HL-60 (cell line): Measurements from ENCODE around the gene RAI1.

Experiments
- DNase-seq, 2 experiments: peaks; one replicate each; pipeline ENCODE4 v3.0.0-alpha.2; 2010 to 2020; ENCODE audit warnings: low read depth in 1 of 2, low spot score in 1 of 2
- H3K27ac ChIP-seq: fragments of 250-450 bp; sonication (Bioruptor Pico); replicated peaks from 2 replicates; pipeline ENCODE4 v1.5.1; 2020; ENCODE audit warnings: mild to moderate bottlenecking, moderate library complexity
- H3K27me3 ChIP-seq: fragments of 250-450 bp; sonication (Bioruptor Pico); 2 replicates; pipeline ENCODE4 v1.5.1; 2021; ENCODE audit warnings: mild to moderate bottlenecking, moderate library complexity; ENCODE audit not compliant: insufficient read depth, poor library complexity, severe bottlenecking
- H3K4me3 ChIP-seq: replicated peaks from 2 replicates; pipeline ENCODE4 v1.5.1; 2011; ENCODE audit warnings: mild to moderate bottlenecking, control low read depth, low read length; ENCODE audit not compliant: insufficient read depth
- CTCF ChIP-seq: IDR thresholded peaks from one replicate; pipeline ENCODE4 v1.5.1; 2011; ENCODE audit warnings: low read length, control low read depth, inconsistent platforms; ENCODE audit not compliant: insufficient read depth
- GABPA ChIP-seq: IDR thresholded peaks from 2 replicates; pipeline ENCODE4 v1.6.1; 2012; ENCODE audit warnings: low read depth
- POLR2AphosphoS5 ChIP-seq: IDR thresholded peaks from 2 replicates; pipeline ENCODE4 v1.6.1; 2012; ENCODE audit warnings: low read depth
- SPI1 ChIP-seq: IDR thresholded peaks from 2 replicates; pipeline ENCODE4 v1.6.1; 2012; ENCODE audit warnings: low read depth, mild to moderate bottlenecking, borderline replicate concordance
- TF ChIP-seq, protein P1 (sequence below): IDR thresholded peaks from 2 replicates; pipeline ENCODE4 v1.6.1; 2012; ENCODE audit warnings: low read depth; ENCODE audit not compliant: insufficient replicate concordance

Gene RAI1

GRCh38 chr17:17681744-17682292 lies 560 bp downstream of the RAI1 start:
- Histone ChIP-seq H3K27ac (peak overlapping the region; percentile 81), H3K27me3 (no peaks in the 10 kb centered on the region), H3K4me3 (peak overlapping the region; percentile 63)
- no peak for TF ChIP-seq SPI1
- no peak for TF ChIP-seq POLR2AphosphoS5
- no peak for TF ChIP-seq GABPA
- no peak for TF ChIP-seq CTCF
- peak in 1 of 2 experiments; percentile 1 for DNase-seq

GRCh38 chr17:17682293-17682736 lies 1.1 kb downstream of the RAI1 start:
- peak in 1 of 2 experiments; percentile 21 for DNase-seq
- peak overlapping the region; percentile 63 for H3K4me3 ChIP-seq
- TF ChIP-seq, protein P1, sequence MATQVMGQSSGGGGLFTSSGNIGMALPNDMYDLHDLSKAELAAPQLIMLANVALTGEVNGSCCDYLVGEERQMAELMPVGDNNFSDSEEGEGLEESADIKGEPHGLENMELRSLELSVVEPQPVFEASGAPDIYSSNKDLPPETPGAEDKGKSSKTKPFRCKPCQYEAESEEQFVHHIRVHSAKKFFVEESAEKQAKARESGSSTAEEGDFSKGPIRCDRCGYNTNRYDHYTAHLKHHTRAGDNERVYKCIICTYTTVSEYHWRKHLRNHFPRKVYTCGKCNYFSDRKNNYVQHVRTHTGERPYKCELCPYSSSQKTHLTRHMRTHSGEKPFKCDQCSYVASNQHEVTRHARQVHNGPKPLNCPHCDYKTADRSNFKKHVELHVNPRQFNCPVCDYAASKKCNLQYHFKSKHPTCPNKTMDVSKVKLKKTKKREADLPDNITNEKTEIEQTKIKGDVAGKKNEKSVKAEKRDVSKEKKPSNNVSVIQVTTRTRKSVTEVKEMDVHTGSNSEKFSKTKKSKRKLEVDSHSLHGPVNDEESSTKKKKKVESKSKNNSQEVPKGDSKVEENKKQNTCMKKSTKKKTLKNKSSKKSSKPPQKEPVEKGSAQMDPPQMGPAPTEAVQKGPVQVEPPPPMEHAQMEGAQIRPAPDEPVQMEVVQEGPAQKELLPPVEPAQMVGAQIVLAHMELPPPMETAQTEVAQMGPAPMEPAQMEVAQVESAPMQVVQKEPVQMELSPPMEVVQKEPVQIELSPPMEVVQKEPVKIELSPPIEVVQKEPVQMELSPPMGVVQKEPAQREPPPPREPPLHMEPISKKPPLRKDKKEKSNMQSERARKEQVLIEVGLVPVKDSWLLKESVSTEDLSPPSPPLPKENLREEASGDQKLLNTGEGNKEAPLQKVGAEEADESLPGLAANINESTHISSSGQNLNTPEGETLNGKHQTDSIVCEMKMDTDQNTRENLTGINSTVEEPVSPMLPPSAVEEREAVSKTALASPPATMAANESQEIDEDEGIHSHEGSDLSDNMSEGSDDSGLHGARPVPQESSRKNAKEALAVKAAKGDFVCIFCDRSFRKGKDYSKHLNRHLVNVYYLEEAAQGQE: no peak
- TF ChIP-seq CTCF (no peak), POLR2AphosphoS5 (no peak), GABPA (no peak), SPI1 (no peak)
- no peaks in the 10 kb centered on the region for H3K27me3 ChIP-seq
- peak overlapping the region; percentile 81 for H3K27ac ChIP-seq

DNA sequence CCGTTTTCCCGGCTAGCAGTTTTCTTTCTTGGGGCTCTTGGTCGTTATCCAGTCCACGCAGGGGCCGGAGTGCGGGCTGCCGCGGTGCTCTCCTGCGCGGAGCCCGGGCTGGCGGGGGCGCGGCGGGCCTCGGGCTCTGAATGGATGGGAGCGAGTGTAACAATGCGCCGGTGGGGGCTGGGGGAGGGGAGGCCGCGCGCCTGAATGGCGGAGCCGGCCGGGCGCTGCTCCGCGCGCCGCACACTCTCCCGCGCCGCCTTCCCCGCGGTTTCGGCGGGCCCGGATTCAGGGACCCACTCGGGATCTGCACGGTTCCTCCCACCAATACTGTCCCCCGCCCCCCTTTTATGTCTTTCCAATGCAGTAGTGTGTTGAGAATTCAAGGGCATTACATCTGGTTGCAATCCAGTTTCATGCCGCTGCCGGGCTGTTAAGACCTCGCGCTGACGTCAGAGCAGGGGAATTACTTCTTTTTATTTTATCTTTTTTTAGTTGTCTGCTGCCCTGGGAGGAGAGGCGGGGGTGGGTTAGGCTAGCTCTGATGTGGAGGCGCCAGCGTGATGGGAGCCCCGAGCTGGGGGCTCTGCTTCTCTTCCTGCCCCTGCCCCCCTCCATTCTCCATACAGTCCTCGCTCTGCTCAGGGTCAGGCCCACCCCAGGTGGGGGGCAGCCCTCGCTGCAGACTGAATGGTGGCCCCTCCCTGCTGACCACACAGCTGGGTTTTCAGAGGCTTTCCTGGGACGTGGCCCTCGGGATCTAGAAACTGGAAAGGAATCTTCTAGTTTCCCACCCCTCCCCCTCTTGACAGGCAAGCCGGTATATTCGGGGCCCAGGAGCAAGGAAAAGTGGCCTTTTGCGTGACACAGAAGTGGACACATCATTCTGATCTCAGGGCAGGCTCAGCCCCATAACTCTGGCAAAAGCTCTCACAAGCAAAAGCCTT lies 1.8 kb downstream of the RAI1 start:
- H3K27ac ChIP-seq: peak overlapping the region; percentile 81
- peak in 1 of 2 experiments; percentile 30 for DNase-seq

More for the DNA sequence above, 1.8 kb downstream of the RAI1 start:
- peak overlapping the region; percentile 63 for H3K4me3 ChIP-seq
- H3K27me3 ChIP-seq: no peaks in the 10 kb centered on the region
- TF ChIP-seq, protein P1: no peak
